ELF-1 (cell line): ENCODE measurements around the gene EP400.
A peak's percentile ranks its signal among the peaks of the same experiment; 100 is the strongest.

Experiments used
- DNase-seq: peaks from one replicate; pipeline ENCODE4 v3.0.0-alpha.2; 2016; ENCODE audit warnings: low read depth, low spot score

EP400 gene

GRCh38 chr12:131923260-131923659, 26.5 kb upstream of the EP400 start:
- no peak for DNase-seq

- peak; percentile 26 for DNase-seq
These were observed 22.3 kb upstream of the EP400 start for GRCh38 chr12:131927110-131928079.

GRCh38 chr12:131928080-131928710, 21.5 kb upstream of the EP400 start:
- peak; percentile 62 for DNase-seq

- peak; percentile 94 for DNase-seq
These were observed 20.8 kb upstream of the EP400 start, which contains the start of gene PUS1 for GRCh38 chr12:131928711-131929580. PUS1 (plus strand) TSS chr12:131929276; CDS start chr12:131929723, 447 bp downstream.

GRCh38 chr12:131929581-131930456, 19.9 kb upstream of the EP400 start:
- DNase-seq: peak; percentile 39

- no peak for DNase-seq
These were observed 19.2 kb upstream of the EP400 start for GRCh38 chr12:131930510-131930909.

GRCh38 chr12:131933387-131933786, 16.4 kb upstream of the EP400 start:
- no peak for DNase-seq

- no peak for DNase-seq
These were observed 15.2 kb upstream of the EP400 start for GRCh38 chr12:131934535-131934934.

GRCh38 chr12:131938082-131938481, 11.7 kb upstream of the EP400 start:
- DNase-seq: no peak

- DNase-seq: no peak
These were observed 10.7 kb upstream of the EP400 start for GRCh38 chr12:131939007-131939406.

GRCh38 chr12:131940141-131940547, 9.6 kb upstream of the EP400 start:
- DNase-seq: no peak

- no peak for DNase-seq
These were observed 8.4 kb upstream of the EP400 start for GRCh38 chr12:131941116-131941986.

GRCh38 chr12:131941987-131942341, 7.8 kb upstream of the EP400 start:
- DNase-seq: no peak

GRCh38 chr12:131942671-131943070, 7.1 kb upstream of the EP400 start:
- DNase-seq: no peak

- no peak for DNase-seq
These were observed 6.4 kb upstream of the EP400 start for GRCh38 chr12:131943389-131943788.

GRCh38 chr12:131943876-131944275, 5.9 kb upstream of the EP400 start:
- no peak for DNase-seq

GRCh38 chr12:131944601-131945251, 5.0 kb upstream of the EP400 start:
- DNase-seq: no peak

GRCh38 chr12:131946757-131947156, 3.0 kb upstream of the EP400 start:
- DNase-seq: no peak

- no peak for DNase-seq
These were observed 2.2 kb upstream of the EP400 start for GRCh38 chr12:131947482-131948027.
